Endothelial cell (in vitro differentiated cells): ENCODE data around the gene GLIPR1L1. TPM values are rescaled to one million over a fixed set of nuclear protein-coding genes. Genes with fewer than 3 reads are reported as not detected.
A peak's percentile ranks its signal among the peaks of the same experiment; 100 is the strongest.
"Not testable (repeated sequence)": the region's sequence is repeated elsewhere in the genome, so short reads cannot be mapped to it uniquely, and the experiment has no call there.

Source experiments
- DNase-seq: peaks from one replicate; pipeline ENCODE4 v3.0.0; 2021; ENCODE audit warnings: low spot score
- H3K27ac Mint-ChIP-seq: one replicate; pipeline ENCODE4 v1.8.0; 2021; ENCODE audit warnings: mixed read lengths, inconsistent platforms; ENCODE audit not compliant: unreplicated experiment
- H3K27me3 Mint-ChIP-seq: one replicate; pipeline ENCODE4 v1.8.0; 2021; ENCODE audit warnings: mild to moderate bottlenecking, moderate library complexity, mixed read lengths, inconsistent platforms; ENCODE audit not compliant: unreplicated experiment
- H3K36me3 Mint-ChIP-seq: one replicate; pipeline ENCODE4 v1.8.0; 2021; ENCODE audit warnings: mild to moderate bottlenecking, low read depth, mixed read lengths, inconsistent platforms; ENCODE audit not compliant: unreplicated experiment
- H3K4me1 Mint-ChIP-seq: one replicate; pipeline ENCODE4 v1.8.0; 2021; ENCODE audit warnings: mild to moderate bottlenecking, mixed read lengths, inconsistent platforms; ENCODE audit not compliant: unreplicated experiment
- H3K4me3 Mint-ChIP-seq: one replicate; pipeline ENCODE4 v1.8.0; 2021; ENCODE audit warnings: mild to moderate bottlenecking, mixed read lengths, inconsistent platforms; ENCODE audit not compliant: unreplicated experiment
- H3K9me3 Mint-ChIP-seq: one replicate; pipeline ENCODE4 v1.8.0; 2021; ENCODE audit warnings: mixed read lengths, inconsistent platforms; ENCODE audit not compliant: unreplicated experiment
- CTCF ChIP-seq: fragments of 200-600 bp; sonication (generic); IDR thresholded peaks from one replicate; pipeline ENCODE4 v1.5.0; 2021; ENCODE audit warnings: antibody characterized with exemption; ENCODE audit not compliant: unreplicated experiment
- total RNA-seq: library from RNA; stranded (reverse); fragmentation: NEBNext Ultra II Directional; extraction: Animal tissue kit (Norgen Biotek cat#: 25700); gene quantifications from one replicate; pipeline ENCODE4 v1.2.1, GENCODE V29; 2021; ENCODE audit not compliant: unreplicated experiment

Gene GLIPR1L1
- total RNA-seq, 1 donor from 2014 or later = not detected

DNA sequence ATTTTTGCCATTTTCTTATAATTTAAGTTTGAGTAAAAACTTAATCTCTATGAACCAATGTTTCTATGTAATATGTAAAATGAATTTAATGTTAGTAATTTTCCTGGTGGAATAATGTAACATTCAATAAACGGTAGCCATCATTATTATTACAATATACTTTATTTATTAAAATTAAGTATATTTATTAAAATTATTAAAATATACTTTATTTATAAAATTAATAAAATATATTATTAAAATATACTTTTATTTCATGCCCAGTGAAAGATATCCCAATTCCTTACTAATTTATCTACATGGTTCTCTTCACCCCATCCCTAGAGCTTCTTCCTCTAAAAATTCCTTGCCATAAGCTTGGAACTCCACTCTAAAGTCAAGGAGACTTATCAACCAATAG lies 6.8 kb upstream of the GLIPR1L1 start:
- H3K9me3 Mint-ChIP-seq = no peaks in the 10 kb centered on the region
- H3K27ac Mint-ChIP-seq = no peak overlapping the region
- H3K4me1 Mint-ChIP-seq = no peaks in the 10 kb centered on the region
- H3K36me3 Mint-ChIP-seq = no peaks in the 10 kb centered on the region
- DNase-seq = no peak
- no peak for TF ChIP-seq CTCF
- H3K4me3 Mint-ChIP-seq = no peak overlapping the region
- no peaks in the 10 kb centered on the region for H3K27me3 Mint-ChIP-seq

GRCh38 chr12:75329918-75330826 lies 4.3 kb upstream of the GLIPR1L1 start, which contains the start of gene CAPS2:
Gene CAPS2 (minus strand): TSS chr12:75330324. CDS start chr12:75326498, 3,826 bp downstream.
- DNase-seq = peak; percentile 85
- no peaks in the 10 kb centered on the region for H3K36me3 Mint-ChIP-seq
- peak within 1 kb of the TSS; percentile 96 for H3K4me3 Mint-ChIP-seq
- H3K27me3 Mint-ChIP-seq = no peaks in the 10 kb centered on the region
- no peaks in the 10 kb centered on the region for H3K4me1 Mint-ChIP-seq
- peak within 1 kb of the TSS; percentile 74 for H3K27ac Mint-ChIP-seq
- TF ChIP-seq CTCF = no peak
- no peaks in the 10 kb centered on the region for H3K9me3 Mint-ChIP-seq

GRCh38 chr12:75337905-75338304 lies 3.4 kb downstream of the GLIPR1L1 start:
- no peak for TF ChIP-seq CTCF
- Mint-ChIP-seq H3K27ac (no peak overlapping the region), H3K27me3 (no peaks in the 10 kb centered on the region), H3K4me3 (no peak overlapping the region), H3K4me1 (no peaks in the 10 kb centered on the region), H3K36me3 (no peaks in the 10 kb centered on the region), H3K9me3 (no peaks in the 10 kb centered on the region)
- DNase-seq = no peak

DNA sequence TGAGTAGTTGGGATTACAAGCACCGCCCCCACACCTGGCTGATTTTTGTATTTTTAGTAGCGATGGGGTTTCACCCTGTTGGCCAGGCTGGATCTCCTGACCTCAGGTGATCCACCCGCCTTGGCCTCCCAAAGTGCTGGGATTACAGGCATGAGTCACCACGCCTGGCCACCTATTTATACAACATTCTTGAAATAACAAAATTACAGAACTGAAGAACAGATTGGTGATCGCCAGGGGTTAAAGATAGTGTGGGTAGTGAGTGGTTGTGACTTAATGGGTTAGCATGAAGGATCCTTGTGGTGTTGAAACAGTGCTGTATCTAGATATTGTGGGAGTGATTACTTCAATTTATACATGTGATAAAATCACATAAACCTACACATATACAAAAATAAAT lies 7.4 kb downstream of the GLIPR1L1 start:
- Mint-ChIP-seq H3K36me3 (no peaks in the 10 kb centered on the region), H3K4me1 (no peaks in the 10 kb centered on the region), H3K27me3 (no peaks in the 10 kb centered on the region), H3K9me3 (no peaks in the 10 kb centered on the region), H3K27ac (no peak overlapping the region), H3K4me3 (no peak overlapping the region)
- no peak for TF ChIP-seq CTCF
- no peak for DNase-seq

- DNase-seq = no peak
- Mint-ChIP-seq H3K4me1 (no peaks in the 10 kb centered on the region), H3K27ac (no peak overlapping the region), H3K4me3 (no peak overlapping the region), H3K36me3 (no peaks in the 10 kb centered on the region), H3K9me3 (no peaks in the 10 kb centered on the region), H3K27me3 (no peaks in the 10 kb centered on the region)
- TF ChIP-seq CTCF = no peak
These were observed 11.1 kb downstream of the GLIPR1L1 start for GRCh38 chr12:75345531-75345930.

DNA sequence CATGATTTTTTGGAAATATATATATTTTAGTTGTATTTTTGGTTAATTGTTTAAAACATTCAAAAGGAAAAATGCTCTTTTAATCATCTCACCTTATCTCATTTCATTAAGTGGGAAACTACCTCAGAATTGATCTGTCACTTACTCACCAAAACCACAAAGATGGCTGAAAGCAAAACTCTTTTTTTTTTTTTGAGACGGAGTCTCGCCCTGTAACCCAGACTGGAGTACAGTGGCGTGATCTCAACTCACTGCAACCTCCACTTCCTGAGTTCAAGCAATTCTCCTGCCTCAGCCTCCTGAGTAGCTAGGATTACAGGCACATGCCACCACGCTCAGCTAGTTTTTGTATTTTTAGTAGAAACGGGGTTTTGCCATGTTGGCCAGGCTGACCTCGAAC lies 11.7 kb downstream of the GLIPR1L1 start:
- not testable (repeated sequence) for H3K27me3 Mint-ChIP-seq, H3K4me3 Mint-ChIP-seq, H3K4me1 Mint-ChIP-seq, DNase-seq, H3K36me3 Mint-ChIP-seq, H3K9me3 Mint-ChIP-seq, H3K27ac Mint-ChIP-seq
